IPS-15b (cell line): ENCODE measurements around the gene TIPIN.

Experiments used
- H3K27me3 ChIP-seq: one replicate; pipeline ENCODE4 v1.6.1; 2013; ENCODE audit warnings: low read length; ENCODE audit not compliant: control insufficient read depth, insufficient read depth
- H3K36me3 ChIP-seq: one replicate; pipeline ENCODE4 v1.6.1; 2013; ENCODE audit warnings: low read length; ENCODE audit not compliant: control insufficient read depth, insufficient read depth
- H3K4me1 ChIP-seq: one replicate; pipeline ENCODE4 v1.6.1; 2013; ENCODE audit warnings: mild to moderate bottlenecking, low read length; ENCODE audit not compliant: control insufficient read depth, insufficient read depth
- H3K4me3 ChIP-seq: one replicate; pipeline ENCODE4 v1.5.1; 2013; ENCODE audit warnings: low read depth, low read length
- H3K9ac ChIP-seq: one replicate; pipeline ENCODE4 v1.6.1; 2013; ENCODE audit warnings: low read depth, mild to moderate bottlenecking, low read length
- H3K9me3 ChIP-seq: one replicate; pipeline ENCODE4 v1.6.1; 2013; ENCODE audit warnings: mild to moderate bottlenecking, low read length; ENCODE audit not compliant: control insufficient read depth, insufficient read depth

Gene TIPIN

DNA sequence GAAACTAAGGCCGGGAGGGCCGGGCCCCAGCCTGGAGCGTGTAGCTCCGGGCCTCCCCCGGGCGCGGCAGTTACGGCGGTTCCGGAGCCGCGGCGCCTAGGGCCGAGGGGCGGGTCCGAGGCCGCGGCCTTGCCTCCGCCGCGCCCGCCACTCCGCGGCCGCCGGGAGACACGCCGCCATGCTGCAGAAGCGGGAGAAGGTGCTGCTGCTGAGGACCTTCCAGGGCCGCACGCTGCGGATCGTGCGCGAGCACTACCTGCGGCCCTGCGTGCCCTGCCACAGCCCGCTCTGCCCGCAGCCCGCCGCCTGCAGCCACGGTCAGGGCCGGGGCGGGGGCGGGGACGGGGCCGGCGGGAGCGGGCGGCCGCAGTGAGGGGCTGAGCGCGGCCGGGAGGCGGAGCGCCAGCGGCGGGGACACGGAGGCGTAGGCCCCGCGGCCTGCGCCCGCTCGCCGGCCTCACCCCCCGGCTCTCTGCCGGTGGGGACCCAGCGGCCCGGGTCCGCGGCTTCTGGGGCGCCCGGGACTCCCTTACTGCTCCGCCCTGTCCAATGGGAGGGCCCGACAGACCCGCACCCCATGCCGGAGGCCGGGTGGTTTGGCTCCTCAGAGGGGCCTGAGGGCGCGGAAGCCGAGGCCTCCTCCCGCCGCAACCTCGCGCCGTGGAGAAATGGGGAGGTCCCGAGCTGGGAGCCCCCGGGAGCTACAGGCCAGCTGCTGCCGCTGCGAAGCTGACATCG lies 62.9 kb downstream of the TIPIN start, which contains the start of gene DIS3L:
TSS of gene DIS3L (plus strand) at position 150 of the 738 bp plus-strand sequence. CDS start at position 179, 29 bp downstream.
- H3K4me1 ChIP-seq = peaks cover 13% of the 10 kb centered on the region
- H3K36me3 ChIP-seq = no peaks in the 10 kb centered on the region
- H3K4me3 ChIP-seq = peak within 1 kb of the TSS; percentile 76
- no peaks in the 10 kb centered on the region for H3K9me3 ChIP-seq
- no peaks in the 10 kb centered on the region for H3K27me3 ChIP-seq
- peak within 1 kb of the TSS; percentile 41 for H3K9ac ChIP-seq

DNA sequence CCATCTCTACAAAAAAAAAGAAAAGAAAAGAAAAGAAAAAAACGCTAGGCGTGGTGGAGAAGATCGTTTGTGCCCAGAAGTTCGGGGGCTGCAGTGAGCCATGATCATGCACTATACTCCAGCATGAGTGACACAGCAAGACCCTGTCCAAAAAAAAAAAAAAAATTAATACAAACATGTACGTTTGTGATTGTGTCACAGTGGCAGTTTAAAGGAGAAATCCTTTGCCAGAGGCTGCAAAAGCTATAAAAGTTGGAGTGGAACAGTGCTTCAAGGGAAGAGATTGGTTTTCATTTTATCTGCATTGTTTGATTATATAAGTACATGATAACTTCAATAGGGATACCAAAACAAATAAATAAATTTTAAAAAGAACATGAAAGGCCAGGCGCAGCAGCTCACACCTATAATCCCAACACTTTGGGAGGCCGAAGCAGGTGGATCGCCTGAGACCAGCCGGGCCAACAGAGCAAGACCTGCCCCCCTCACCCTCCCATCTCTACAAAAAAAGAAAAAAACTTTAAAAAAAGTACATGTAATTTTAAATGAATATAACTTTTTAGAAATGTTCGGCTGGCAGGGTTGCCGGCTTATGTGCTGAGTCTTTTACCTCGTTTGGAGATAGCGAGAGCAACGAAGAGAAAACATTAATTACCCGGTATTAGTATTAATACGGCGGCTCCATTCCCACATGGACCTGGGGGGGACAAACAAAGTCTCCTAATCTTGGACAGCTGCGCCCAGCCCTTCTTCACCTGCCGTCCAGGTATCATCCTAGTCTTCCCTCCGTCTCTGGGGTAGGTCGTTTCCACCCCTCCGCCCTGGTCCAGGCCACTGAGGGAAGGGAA lies 63.7 kb downstream of the TIPIN start:
- Histone ChIP-seq H3K36me3 (no peaks in the 10 kb centered on the region), H3K4me3 (peak overlapping the region; percentile 64), H3K9me3 (no peaks in the 10 kb centered on the region), H3K4me1 (peaks cover 11% of the 10 kb centered on the region), H3K27me3 (no peaks in the 10 kb centered on the region), H3K9ac (peak overlapping the region; percentile 41)

DNA sequence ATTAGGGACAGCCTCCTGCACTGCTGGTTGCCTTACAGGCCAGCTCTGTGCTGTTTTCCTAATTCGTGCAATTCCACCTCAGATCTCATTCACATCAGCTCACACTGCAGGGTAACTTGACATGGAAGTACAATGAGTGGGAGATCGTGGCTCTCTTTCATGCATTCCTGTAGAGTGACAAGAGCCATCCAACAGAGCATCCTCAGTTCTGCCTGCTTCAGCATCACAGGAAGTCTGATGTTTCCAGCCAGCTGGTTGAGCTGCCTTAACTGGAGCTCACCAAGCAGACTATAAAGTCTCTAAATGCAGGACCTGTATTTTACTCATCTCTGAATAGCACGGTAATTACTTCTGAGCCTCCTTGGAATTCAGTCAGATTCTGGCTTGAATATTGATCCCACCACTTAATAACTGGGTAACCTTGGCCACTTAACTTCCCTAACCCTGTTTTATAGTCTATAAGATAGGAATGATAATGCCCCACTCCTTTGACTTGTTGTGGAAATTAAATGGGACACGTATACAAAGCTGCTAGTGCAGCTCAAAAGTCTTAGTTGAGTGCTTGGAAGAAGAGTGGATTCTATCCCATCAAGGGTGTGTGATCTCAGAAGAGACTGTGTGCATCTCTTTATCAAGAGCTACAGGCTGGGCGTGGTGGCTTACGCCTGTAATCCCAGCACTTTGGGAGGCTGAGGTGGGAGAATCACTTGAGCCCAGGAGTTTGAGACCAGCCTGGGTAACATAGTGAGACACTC lies 64.5 kb downstream of the TIPIN start:
- no peaks in the 10 kb centered on the region for H3K9me3 ChIP-seq
- H3K9ac ChIP-seq = no peak overlapping the region
- no peaks in the 10 kb centered on the region for H3K27me3 ChIP-seq
- no peaks in the 10 kb centered on the region for H3K36me3 ChIP-seq
- no peak overlapping the region for H3K4me3 ChIP-seq
- peaks cover 9% of the 10 kb centered on the region for H3K4me1 ChIP-seq

DNA sequence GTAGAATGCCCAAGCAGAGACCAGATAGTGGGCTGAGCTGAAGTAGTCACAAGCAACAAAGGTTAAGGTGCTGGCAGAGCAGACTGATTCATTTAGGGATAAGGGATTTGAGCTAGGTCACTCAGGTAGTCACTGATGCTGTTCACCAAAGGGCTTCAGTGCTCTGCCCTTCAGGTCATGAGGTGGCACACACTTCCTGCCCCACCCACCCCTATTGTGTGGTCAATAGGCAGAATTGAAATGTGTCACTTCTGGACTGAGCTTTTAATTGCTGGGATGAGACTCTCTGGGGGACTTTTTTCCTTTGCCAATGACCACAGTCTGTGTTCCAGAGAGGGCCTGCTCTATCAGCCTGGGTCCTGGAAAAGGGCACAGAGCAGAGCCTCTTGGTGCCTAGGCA lies 66.0 kb downstream of the TIPIN start:
- Histone ChIP-seq H3K36me3 (no peaks in the 10 kb centered on the region), H3K4me3 (no peak overlapping the region), H3K27me3 (no peaks in the 10 kb centered on the region), H3K4me1 (peaks cover 9% of the 10 kb centered on the region), H3K9me3 (no peaks in the 10 kb centered on the region), H3K9ac (no peak overlapping the region)

DNA sequence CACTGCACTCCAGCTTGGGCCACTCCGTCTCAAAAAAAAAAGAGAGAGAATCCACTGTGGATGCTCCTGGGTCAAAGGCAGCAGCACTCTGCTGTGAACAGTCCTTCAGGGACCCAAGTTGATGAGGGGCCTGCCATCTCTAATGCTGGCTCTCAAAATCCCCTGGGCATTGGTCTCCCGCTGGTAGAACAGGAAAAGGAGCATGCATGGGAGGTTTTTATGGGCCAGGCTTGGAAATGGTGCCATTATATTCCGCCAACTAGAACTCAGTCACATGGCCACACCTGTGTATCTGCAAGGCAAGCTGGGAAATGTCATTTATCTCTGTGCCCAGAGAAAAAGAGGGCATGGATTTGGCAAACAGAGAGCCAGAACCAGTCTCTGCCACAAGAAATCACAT lies 66.5 kb downstream of the TIPIN start:
- H3K4me3 ChIP-seq = no peak overlapping the region
- no peaks in the 10 kb centered on the region for H3K36me3 ChIP-seq
- peaks cover 7% of the 10 kb centered on the region for H3K4me1 ChIP-seq
- H3K9ac ChIP-seq = no peak overlapping the region
- H3K9me3 ChIP-seq = no peaks in the 10 kb centered on the region
- no peaks in the 10 kb centered on the region for H3K27me3 ChIP-seq

DNA sequence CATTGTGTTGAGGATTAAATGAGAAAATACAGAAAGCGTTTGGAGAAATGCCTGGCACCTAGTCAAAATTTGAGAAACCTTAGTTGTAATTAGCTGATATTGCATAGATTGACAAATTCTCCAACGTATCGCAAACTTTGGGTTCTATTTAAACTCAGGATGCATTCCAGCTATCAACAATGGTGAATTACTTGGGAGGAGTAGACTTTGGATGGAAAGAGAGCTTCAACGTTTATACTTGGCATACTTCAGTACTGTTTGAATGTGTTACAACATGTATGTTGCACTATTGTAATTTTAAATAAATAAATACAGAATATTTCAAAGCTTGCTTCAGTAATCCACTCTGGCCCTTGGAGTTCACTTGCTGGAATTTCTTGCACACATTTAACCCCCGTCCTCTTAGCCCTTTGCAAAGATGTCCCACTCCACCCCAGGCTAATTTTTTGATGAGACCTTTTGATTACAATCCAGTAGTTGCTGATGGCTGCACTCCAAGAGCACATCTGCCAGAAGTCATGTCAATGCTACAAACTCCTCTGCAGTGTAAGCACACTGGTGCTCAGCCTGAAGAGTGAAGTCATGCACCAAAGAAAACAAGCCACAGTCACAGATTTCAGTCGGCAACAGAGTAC lies 67.8 kb downstream of the TIPIN start:
- Histone ChIP-seq H3K9me3 (no peaks in the 10 kb centered on the region), H3K27me3 (no peaks in the 10 kb centered on the region), H3K36me3 (no peaks in the 10 kb centered on the region), H3K4me3 (no peak overlapping the region), H3K4me1 (no peaks in the 10 kb centered on the region), H3K9ac (no peak overlapping the region)

DNA sequence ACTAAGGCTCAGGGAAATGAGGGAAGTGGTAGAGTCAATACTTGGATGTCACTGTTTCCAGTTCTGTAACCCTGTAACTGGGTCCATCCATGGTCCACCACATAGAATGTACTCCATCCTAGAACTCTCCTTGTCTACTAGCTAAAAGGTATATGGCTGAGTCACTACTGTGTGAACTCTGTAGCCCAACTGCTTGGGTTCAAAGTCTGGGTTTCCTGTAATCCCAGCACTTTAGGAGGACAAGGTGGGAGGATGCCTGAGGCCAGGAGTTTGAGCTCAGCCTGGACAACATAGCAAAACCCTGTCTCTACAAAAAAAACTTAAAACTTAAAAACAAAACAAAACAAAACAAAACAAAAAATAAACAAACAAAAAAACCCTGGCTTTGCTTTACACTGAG lies 68.4 kb downstream of the TIPIN start:
- Histone ChIP-seq H3K4me1 (no peaks in the 10 kb centered on the region), H3K27me3 (no peaks in the 10 kb centered on the region), H3K4me3 (no peak overlapping the region), H3K36me3 (no peaks in the 10 kb centered on the region), H3K9me3 (no peaks in the 10 kb centered on the region), H3K9ac (no peak overlapping the region)

DNA sequence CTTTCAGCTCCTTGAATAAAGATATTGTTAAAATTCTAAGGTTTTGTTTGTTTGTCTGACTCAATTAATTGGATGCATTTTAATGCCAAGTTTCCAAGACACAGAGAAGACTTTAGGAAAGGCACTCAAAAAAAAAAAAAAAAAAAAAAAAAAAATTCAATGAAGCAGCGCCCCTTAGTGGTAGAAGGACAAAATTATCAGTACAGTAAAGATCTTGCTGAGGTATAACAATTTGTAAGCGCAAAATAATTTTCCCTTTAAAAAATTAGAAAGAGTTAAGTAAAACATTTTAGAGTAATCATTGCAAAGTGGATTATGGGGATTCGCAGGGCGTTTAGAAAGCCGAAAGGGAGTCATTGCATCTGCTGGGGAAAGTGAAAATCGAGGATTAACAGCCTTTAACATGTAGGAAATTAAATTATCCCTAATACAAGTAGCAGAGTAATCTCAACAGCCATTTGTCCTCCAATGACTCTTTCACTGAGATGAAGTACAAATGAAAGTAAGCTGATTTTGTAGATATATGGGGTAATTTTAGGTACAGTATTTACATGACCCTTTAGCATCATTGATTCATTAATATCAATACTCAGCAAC lies 68.9 kb downstream of the TIPIN start:
- Histone ChIP-seq H3K27me3 (no peaks in the 10 kb centered on the region), H3K9ac (no peak overlapping the region), H3K4me1 (no peaks in the 10 kb centered on the region), H3K4me3 (no peak overlapping the region), H3K36me3 (no peaks in the 10 kb centered on the region), H3K9me3 (no peaks in the 10 kb centered on the region)
